ENCODE data around the gene FRMPD2. TPM values are rescaled to one million over a fixed set of nuclear protein-coding genes. Genes with fewer than 3 reads are reported as not detected.

Gene FRMPD2
- total RNA-seq, 1 experiment from 2014 or later: not detected

DNA sequence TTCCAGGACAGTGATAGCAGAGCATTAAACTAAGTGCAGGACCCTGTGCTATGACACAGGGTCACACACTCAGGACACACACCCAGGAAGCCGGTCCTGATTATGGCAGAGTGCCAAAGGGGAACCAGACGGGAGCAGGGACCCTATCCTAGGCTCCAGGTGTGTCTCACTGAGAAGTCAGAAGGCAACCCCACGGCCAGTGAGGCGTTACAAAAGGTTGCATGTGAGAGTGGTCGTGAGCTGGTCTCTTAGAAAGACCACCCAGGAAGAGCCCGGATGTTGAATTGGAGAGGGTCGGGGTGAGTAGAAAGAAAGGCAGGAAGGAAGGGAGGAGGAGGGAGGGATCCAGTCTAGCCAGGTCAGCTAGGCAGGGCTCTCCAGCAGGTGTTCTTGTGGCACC, 31.0 kb downstream of the FRMPD2 start:
- Histone ChIP-seq H3K27me3 (replicated peaks; ENCODE audit: insufficient read depth, low read depth, low read length, poor library complexity) (no peaks in the 10 kb centered on the region), H3K4me3 (ENCODE audit: low read depth, low read length, poor library complexity, severe bottlenecking) (no peak overlapping the region), H3K4me1 (ENCODE audit: insufficient read depth, low read length, poor library complexity, severe bottlenecking) (no peaks in the 10 kb centered on the region), H3K9me3 (ENCODE audit: low read depth, low read length, poor library complexity, severe bottlenecking) (no peaks in the 10 kb centered on the region), H3K27ac (ENCODE audit: low read depth, low read length, poor library complexity, severe bottlenecking) (no peak overlapping the region), H3K36me3 (ENCODE audit: insufficient read depth, low read length, poor library complexity, severe bottlenecking) (no peaks in the 10 kb centered on the region)
- ChIA-PET POLR2A (ENCODE audit: low non-redundant PET) (no interaction called here), CTCF (no interaction called here)
- TF ChIP-seq EZH2 (IDR thresholded peaks at IDR 0.05; ENCODE audit: borderline replicate concordance, low read depth, low read length, poor library complexity, severe bottlenecking) (no peak), CTCF (conservative IDR thresholded peaks at IDR 0.05; ENCODE audit: low read depth, low read length) (no peak)
- BruUV-seq (replicated peaks): no TSS peak
- DNase-seq (ENCODE audit: low spot score): no peak
- intact Hi-C loops (cut with micrococcal nuclease; ENCODE audit: unreplicated experiment): no loop called here

DNA sequence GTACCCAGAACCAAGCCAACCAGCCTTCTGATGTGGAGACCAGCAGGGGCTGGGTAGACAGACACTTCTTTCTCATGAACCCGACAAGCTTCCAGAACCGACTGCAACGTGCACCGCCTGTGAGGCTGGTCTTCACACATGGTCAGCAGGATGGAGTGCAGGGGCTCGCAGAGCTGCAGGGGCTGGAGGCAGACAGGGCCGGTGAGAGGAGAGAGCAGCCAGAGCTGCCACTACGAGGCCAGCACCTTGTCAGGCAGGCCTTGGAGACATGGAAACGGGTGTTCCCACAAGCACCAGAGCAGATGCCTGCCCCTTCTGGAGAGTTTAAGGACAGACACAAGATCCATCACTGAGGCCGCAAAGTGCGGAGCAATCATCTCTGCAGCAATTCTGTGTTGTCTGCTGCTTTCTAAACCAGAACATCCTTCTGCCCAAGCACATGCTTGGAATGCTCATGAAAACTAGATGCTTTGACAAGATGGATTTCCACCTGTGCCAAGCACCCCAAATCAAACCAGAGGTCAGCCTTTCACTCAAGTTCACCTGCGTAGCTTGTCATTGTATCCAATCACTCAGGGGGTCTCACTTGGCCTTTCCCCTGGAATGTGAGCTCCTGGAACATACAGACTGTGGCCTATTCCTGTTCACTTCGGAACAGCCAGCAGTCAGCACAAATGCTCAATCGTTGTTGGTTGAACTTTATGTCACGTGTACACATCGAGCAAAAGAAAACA, 32.2 kb downstream of the FRMPD2 start:
- Histone ChIP-seq H3K9me3 (ENCODE audit: low read depth, low read length, poor library complexity, severe bottlenecking) (no peaks in the 10 kb centered on the region), H3K4me1 (ENCODE audit: insufficient read depth, low read length, poor library complexity, severe bottlenecking) (no peaks in the 10 kb centered on the region), H3K27me3 (replicated peaks; ENCODE audit: insufficient read depth, low read depth, low read length, poor library complexity) (no peaks in the 10 kb centered on the region), H3K4me3 (ENCODE audit: low read depth, low read length, poor library complexity, severe bottlenecking) (no peak overlapping the region), H3K36me3 (ENCODE audit: insufficient read depth, low read length, poor library complexity, severe bottlenecking) (no peaks in the 10 kb centered on the region), H3K27ac (ENCODE audit: low read depth, low read length, poor library complexity, severe bottlenecking) (no peak overlapping the region)
- intact Hi-C loops (cut with micrococcal nuclease; ENCODE audit: unreplicated experiment): no loop called here
- TF ChIP-seq EZH2 (IDR thresholded peaks at IDR 0.05; ENCODE audit: borderline replicate concordance, low read depth, low read length, poor library complexity, severe bottlenecking) (no peak), CTCF (conservative IDR thresholded peaks at IDR 0.05; ENCODE audit: low read depth, low read length) (no peak)
- no peak for DNase-seq (ENCODE audit: low spot score)
- ChIA-PET CTCF (no interaction called here), POLR2A (ENCODE audit: low non-redundant PET) (no interaction called here)
- BruUV-seq (replicated peaks): no TSS peak

DNA sequence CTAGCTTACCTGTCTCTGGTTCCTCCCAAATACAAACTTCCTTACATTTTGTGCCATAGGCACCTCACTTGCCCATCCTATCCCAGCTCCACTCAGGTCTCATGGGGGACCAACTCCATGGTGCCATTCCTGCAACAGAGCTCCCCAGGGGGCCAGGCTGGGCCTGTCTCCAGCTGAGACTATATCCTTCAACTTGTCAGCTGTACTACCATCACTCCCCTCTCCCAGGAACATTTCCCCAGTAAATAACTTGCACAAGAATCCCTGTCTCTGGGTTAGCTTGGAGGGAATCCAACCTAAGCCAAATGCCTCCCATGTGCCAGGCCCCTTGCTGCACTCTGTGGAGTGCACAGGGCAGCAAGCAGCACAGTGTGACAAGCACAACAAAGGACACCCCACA, 33.2 kb downstream of the FRMPD2 start:
- no peaks in the 10 kb centered on the region for H3K27me3 ChIP-seq (replicated peaks; ENCODE audit: insufficient read depth, low read depth, low read length, poor library complexity)
- ChIA-PET CTCF (no interaction called here), POLR2A (ENCODE audit: low non-redundant PET) (no interaction called here)
- intact Hi-C loops (cut with micrococcal nuclease; ENCODE audit: unreplicated experiment): no loop called here
- H3K36me3 ChIP-seq (ENCODE audit: insufficient read depth, low read length, poor library complexity, severe bottlenecking): no peaks in the 10 kb centered on the region
- H3K4me1 ChIP-seq (ENCODE audit: insufficient read depth, low read length, poor library complexity, severe bottlenecking): no peaks in the 10 kb centered on the region
- no TSS peak for BruUV-seq (replicated peaks)
- DNase-seq (ENCODE audit: low spot score): no peak
- H3K9me3 ChIP-seq (ENCODE audit: low read depth, low read length, poor library complexity, severe bottlenecking): no peaks in the 10 kb centered on the region
- H3K27ac ChIP-seq (ENCODE audit: low read depth, low read length, poor library complexity, severe bottlenecking): no peak overlapping the region
- TF ChIP-seq EZH2 (IDR thresholded peaks at IDR 0.05; ENCODE audit: borderline replicate concordance, low read depth, low read length, poor library complexity, severe bottlenecking) (no peak), CTCF (conservative IDR thresholded peaks at IDR 0.05; ENCODE audit: low read depth, low read length) (no peak)
- no peak overlapping the region for H3K4me3 ChIP-seq (ENCODE audit: low read depth, low read length, poor library complexity, severe bottlenecking)
